ENCODE data around the gene HERPUD2.
"Not testable (repeated sequence)": the region's sequence is repeated elsewhere in the genome, so short reads cannot be mapped to it uniquely, and the experiment has no call there.

Gene HERPUD2

DNA sequence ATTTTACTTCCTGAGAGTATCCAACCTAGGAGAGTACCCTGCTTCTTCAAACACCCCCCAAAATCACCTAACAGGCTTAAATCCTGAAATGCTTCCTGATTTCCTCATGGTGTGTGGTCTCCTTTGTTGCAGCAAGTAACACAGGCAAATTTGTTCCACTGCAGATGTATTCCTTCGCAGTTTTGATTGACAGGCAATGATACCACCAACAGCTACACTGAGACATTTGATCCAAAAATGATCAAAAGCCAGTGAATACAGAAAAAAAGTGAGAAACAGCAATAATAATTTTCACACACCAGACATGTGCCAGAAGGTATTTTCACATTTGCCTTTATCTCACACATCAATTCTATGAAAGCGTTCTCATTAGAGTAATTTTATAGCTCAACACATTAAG is 95.9 kb downstream of the HERPUD2 start:
- DNase-seq, result no peak

DNA sequence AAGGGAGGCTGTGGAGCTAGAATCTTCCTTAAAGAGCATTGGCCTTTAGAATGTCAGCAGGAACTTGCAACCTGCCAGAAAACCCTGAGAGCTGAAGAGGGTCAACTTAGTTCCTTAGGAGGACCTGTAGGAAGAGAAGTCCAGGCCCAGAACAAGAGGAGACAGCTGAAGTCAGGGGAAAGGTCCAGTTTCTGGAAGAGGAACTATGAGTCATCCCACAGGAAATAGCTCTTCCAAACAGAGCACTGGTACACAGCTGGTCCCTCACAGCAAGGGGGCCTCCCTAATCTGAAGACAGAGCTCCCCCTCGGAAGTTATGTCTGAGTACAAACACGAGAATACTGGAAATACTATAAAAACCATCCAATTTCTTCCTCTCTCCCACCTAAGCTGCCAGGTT is 98.9 kb downstream of the HERPUD2 start:
- no peak for DNase-seq

DNA sequence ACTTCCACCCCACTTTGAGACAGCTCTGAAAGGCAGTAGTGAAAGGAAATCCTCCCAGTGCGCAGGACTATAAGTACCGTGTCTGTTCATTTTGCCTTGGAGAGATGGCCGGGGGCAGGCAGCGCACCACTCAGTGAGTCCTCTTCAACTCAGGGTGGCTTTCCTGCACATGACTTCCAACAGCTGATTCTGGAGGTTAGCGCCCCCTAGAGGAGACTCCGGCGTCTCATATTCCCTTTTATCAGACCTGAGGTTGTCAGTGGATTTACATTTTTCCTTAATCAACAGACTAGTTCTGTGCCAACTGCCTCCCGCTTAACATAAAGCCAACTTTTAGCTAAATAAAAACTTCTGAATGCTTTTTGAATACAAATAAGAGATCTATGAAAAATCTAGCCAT is 101.0 kb downstream of the HERPUD2 start:
- DNase-seq, result no peak

DNA sequence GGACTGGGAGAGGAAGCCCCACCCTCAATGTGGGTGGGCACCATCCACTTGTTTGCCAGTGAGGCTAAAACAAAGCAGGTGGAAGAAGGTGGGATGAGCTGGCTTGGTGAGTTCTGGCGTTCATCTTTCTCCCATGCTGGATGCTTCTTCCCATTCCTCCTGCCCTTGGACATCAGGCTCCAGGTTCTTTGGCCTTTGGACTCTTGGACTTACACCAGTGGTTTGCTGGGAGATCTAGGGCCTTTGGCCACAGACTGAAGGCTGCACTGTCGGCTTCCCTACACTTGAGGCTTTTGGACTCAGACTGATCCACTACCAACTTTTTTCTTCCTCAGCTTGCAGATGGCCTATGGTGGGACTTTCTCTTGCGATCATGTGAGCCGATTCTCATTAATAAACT is 106.3 kb downstream of the HERPUD2 start:
- no peak for DNase-seq

DNA sequence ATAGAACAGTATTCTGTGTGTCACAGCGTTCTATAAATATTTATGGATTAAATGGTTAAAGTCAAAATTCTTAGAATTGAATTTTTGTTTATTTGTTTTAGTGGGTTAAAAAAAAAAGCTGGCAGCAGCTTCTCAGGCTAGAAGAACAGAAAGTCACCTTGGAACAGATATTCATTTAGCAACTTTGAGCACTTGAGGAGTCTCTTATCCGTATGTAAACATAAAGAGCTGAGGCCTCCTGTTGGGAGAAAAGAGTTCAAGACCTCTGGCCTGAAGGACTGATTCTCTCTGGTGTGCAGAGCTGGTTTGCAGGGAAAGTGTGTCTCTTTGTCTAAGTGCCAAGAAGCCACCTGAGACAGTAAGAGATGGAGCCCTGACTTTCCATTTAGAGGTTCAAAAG is 109.9 kb downstream of the HERPUD2 start:
- DNase-seq, result no peak

DNA sequence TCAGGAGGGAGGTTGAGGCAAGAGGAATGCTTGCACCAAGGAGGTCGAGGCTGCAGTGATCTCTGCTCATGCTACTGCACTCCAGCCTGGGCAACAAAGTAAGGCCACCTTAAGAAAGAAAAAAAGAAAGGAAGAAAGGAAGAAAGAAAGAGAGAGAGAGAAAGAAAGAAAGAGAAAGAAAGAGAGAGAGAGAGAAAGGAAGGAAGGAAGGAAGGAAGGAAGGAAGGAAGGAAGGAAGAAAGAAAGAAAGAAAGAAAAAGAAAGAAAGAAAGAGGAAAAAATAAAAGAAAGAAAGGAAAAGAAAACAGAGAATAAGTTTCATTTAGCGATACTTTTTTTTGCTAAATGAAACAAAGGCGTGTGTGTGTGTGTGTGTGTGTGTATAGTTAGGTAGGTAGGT is 110.4 kb downstream of the HERPUD2 start:
- DNase-seq, result not testable (repeated sequence)
